ENCODE data around the gene FASN.

FASN gene

GRCh38 chr17:82063424-82064415, 34.3 kb downstream of the FASN start:
- Histone ChIP-seq H3K9me3 (ENCODE audit: control insufficient read depth in 1 of 2, low read length in 2 of 2) (no peaks in the 10 kb centered on the region), H3K4me1 (ENCODE audit: control insufficient read depth in 1 of 2, insufficient read depth in 2 of 2, low read length in 2 of 2) (peaks cover 3 to 29% of the 10 kb centered on the region in 2 donors), H3K36me3 (ENCODE audit: control insufficient read depth in 1 of 2, insufficient read depth in 2 of 2, low read length in 2 of 2) (peaks cover 20 to 55% of the 10 kb centered on the region in 2 donors), H3K27me3 (ENCODE audit: low read depth, low read length) (no peaks in the 10 kb centered on the region), H3K27ac (ENCODE audit: low read length) (no peak overlapping the region), H3K4me3 (ENCODE audit: low read depth in 1 of 2, low read length in 2 of 2) (peak overlapping the region; percentile 69 to 95)

DNA sequence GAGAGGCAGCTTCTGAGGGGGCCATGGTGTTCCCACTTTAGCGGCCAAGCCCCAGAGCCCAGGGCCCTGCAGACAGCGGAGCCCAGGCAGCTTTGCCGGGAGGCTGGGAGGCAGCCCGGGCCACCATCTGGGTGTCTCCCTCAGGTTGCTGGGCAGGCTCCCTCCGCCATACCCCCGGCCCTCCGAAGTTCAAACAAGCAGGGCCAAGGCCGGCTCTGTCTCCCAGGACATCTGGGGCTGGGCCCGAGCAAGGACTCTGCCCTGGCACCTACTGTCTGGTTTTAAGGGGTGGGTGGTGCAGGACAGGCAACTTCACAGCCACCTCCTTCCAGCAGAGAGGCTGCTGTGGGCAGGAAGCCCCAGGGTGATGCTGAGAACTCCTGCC, 35.1 kb downstream of the FASN start:
- Histone ChIP-seq H3K27me3 (ENCODE audit: low read depth, low read length) (no peaks in the 10 kb centered on the region), H3K36me3 (ENCODE audit: control insufficient read depth in 1 of 2, insufficient read depth in 2 of 2, low read length in 2 of 2) (peaks cover 20 to 59% of the 10 kb centered on the region in 2 donors), H3K27ac (ENCODE audit: low read length) (no peak overlapping the region), H3K9me3 (ENCODE audit: control insufficient read depth in 1 of 2, low read length in 2 of 2) (no peaks in the 10 kb centered on the region), H3K4me3 (ENCODE audit: low read depth in 1 of 2, low read length in 2 of 2) (no peak overlapping the region), H3K4me1 (ENCODE audit: control insufficient read depth in 1 of 2, insufficient read depth in 2 of 2, low read length in 2 of 2) (peaks cover 3 to 29% of the 10 kb centered on the region in 2 donors)

DNA sequence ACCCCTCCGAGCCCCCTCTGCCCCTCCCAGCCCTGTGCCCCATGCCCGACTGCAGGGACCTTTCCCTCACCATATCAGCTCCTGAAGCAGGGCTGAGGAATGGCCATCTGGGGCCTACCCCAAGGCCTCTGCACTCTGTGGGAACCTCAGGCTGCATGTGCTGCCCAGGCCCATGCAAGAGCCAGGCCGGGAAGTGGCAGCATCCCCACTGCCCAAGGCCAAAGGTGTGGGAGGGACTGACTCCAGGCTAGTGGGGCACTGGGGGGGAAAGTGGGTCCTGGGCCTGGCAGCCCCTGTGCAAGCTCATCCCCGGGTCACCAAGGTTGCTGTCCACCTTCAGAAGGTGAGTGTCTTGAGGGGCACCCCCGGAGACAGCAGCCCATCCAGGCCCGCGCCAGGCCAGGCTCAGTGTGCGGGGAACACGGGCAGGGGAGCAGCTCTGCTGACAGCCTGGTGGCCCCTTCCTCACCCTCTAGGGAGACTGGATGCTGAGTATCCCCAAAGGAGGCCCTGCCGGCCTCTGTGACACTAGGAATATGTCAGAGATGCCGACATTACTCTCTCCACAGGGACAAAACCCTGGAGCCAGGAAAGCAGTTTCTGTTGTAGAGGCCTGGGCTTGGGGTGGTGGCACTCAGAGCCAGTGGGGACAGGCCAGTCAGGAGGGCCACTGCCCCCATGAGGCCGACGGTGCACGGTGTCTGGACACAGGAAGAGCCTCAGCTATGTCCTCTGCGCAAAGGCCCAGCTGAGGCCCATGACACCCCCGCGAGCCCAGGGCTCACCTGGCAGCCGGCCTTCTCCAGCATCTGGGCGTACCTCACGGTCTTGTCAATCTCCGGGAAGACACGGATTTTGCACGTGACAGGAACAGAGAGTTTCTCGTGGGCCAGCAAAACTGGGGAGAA, 35.7 kb downstream of the FASN start:
- H3K36me3 ChIP-seq (ENCODE audit: control insufficient read depth in 1 of 2, insufficient read depth in 2 of 2, low read length in 2 of 2) = peaks cover 20 to 65% of the 10 kb centered on the region in 2 donors

GRCh38 chr17:82061047-82061925, 36.8 kb downstream of the FASN start:
- H3K4me3 ChIP-seq (ENCODE audit: low read depth in 1 of 2, low read length in 2 of 2) = no peak overlapping the region
- H3K27me3 ChIP-seq (ENCODE audit: low read depth, low read length) = no peaks in the 10 kb centered on the region
- H3K36me3 ChIP-seq (ENCODE audit: control insufficient read depth in 1 of 2, insufficient read depth in 2 of 2, low read length in 2 of 2) = peaks cover 20 to 75% of the 10 kb centered on the region in 2 donors
- no peaks in the 10 kb centered on the region for H3K9me3 ChIP-seq (ENCODE audit: control insufficient read depth in 1 of 2, low read length in 2 of 2)
- no peak overlapping the region for H3K27ac ChIP-seq (ENCODE audit: low read length)
- peaks cover 3 to 27% of the 10 kb centered on the region in 2 donors for H3K4me1 ChIP-seq (ENCODE audit: control insufficient read depth in 1 of 2, insufficient read depth in 2 of 2, low read length in 2 of 2)

More for the DNA sequence above, 35.7 kb downstream of the FASN start:
- H3K27ac ChIP-seq (ENCODE audit: low read length) = no peak overlapping the region
- peaks cover 3 to 29% of the 10 kb centered on the region in 2 donors for H3K4me1 ChIP-seq (ENCODE audit: control insufficient read depth in 1 of 2, insufficient read depth in 2 of 2, low read length in 2 of 2)
- no peak overlapping the region for H3K4me3 ChIP-seq (ENCODE audit: low read depth in 1 of 2, low read length in 2 of 2)
- H3K27me3 ChIP-seq (ENCODE audit: low read depth, low read length) = no peaks in the 10 kb centered on the region
- H3K9me3 ChIP-seq (ENCODE audit: control insufficient read depth in 1 of 2, low read length in 2 of 2) = no peaks in the 10 kb centered on the region

DNA sequence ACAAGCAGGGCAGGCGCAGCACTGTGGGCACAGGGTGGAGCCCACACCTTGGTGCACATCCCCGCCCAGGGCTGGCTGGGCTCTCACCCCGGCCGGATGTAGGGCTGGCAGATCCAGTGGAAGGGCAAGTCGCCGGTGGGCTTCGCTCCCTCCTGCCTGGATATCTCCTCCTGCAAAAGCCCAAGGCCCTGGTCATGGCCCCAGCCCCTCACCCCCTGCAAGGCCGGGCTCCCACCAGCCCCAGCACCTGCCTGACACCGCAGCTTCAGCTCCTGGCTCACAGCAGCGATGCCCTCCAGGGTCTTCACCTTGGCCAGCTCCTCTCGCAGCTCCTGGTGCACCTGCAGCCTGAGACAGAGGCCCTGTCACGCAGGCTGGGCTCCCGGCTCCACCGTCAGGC, 37.4 kb downstream of the FASN start:
- H3K36me3 ChIP-seq (ENCODE audit: control insufficient read depth in 1 of 2, insufficient read depth in 2 of 2, low read length in 2 of 2) = peaks cover 20 to 82% of the 10 kb centered on the region in 2 donors

GRCh38 chr17:82060001-82060380, 38.0 kb downstream of the FASN start:
- Histone ChIP-seq H3K36me3 (ENCODE audit: control insufficient read depth in 1 of 2, insufficient read depth in 2 of 2, low read length in 2 of 2) (peaks cover 20 to 88% of the 10 kb centered on the region in 2 donors), H3K27me3 (ENCODE audit: low read depth, low read length) (no peaks in the 10 kb centered on the region), H3K4me1 (ENCODE audit: control insufficient read depth in 1 of 2, insufficient read depth in 2 of 2, low read length in 2 of 2) (peaks cover 3 to 20% of the 10 kb centered on the region in 2 donors), H3K27ac (ENCODE audit: low read length) (no peak overlapping the region), H3K4me3 (ENCODE audit: low read depth in 1 of 2, low read length in 2 of 2) (no peak overlapping the region), H3K9me3 (ENCODE audit: control insufficient read depth in 1 of 2, low read length in 2 of 2) (no peaks in the 10 kb centered on the region)

More for the DNA sequence above, 37.4 kb downstream of the FASN start:
- Histone ChIP-seq H3K4me1 (ENCODE audit: control insufficient read depth in 1 of 2, insufficient read depth in 2 of 2, low read length in 2 of 2) (peaks cover 3 to 24% of the 10 kb centered on the region in 2 donors), H3K27ac (ENCODE audit: low read length) (no peak overlapping the region), H3K9me3 (ENCODE audit: control insufficient read depth in 1 of 2, low read length in 2 of 2) (no peaks in the 10 kb centered on the region), H3K4me3 (ENCODE audit: low read depth in 1 of 2, low read length in 2 of 2) (no peak overlapping the region), H3K27me3 (ENCODE audit: low read depth, low read length) (no peaks in the 10 kb centered on the region)

DNA sequence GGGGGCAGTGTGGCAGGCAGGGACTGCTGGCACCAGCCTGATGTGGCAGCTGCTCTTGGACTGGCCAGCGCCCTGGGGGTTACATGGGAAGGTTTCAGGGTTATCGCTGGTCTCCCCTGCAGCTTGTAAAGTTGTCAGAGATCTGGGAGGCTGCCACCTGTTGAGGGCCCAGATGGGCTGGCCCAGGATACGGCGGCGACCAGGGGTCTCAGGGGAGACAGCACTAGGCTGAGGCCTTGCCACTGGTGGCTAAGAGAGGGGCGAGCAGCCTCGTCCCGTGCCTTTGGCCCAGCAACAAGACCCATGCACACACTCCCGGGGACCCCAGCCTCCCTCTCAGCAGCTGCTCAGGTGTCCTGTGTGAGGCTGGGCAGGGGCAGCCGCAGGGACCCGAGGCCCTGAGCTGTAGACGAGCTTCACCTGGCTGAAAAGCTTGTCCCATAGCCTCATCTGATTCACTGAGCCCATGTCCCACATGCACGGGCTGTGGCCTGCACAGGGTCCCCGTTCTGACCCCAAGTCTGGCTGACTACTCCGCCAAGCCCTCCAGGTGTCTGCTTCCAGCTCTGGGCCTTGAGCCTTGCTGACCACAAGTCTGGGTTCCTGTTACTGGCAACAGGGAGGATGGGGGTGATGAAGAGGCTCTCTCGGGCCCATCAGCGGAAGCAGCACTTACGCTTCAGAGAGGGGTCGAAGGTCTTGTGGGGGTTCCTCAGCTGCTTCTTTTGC, 38.6 kb downstream of the FASN start:
- peaks cover 1 to 15% of the 10 kb centered on the region in 2 donors for H3K4me1 ChIP-seq (ENCODE audit: control insufficient read depth in 1 of 2, insufficient read depth in 2 of 2, low read length in 2 of 2)

DNA sequence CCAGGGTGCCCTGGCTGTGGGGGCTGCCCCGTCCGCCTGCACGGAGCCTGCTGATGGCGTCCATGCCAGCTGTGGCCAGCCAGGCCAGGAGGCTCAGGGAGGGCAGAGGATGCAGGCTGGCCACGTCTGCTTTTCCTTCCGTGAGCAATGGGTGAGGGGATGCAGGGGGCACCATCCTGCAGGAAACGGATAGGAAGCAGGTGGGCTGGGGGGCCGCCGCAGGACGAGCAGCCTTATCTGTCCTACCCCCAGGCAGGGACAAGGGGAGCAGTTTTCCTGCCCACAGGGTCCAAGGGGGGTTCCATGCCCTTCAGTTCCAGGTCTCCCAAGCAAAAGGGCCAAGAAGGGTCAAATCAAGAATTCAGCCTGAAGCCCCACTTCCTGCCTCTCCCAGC, 39.2 kb downstream of the FASN start:
- H3K27ac ChIP-seq (ENCODE audit: low read length) = no peak overlapping the region
- no peaks in the 10 kb centered on the region for H3K27me3 ChIP-seq (ENCODE audit: low read depth, low read length)
- no peak overlapping the region for H3K4me3 ChIP-seq (ENCODE audit: low read depth in 1 of 2, low read length in 2 of 2)
- peaks cover 0 to 9% of the 10 kb centered on the region in 2 donors for H3K4me1 ChIP-seq (ENCODE audit: control insufficient read depth in 1 of 2, insufficient read depth in 2 of 2, low read length in 2 of 2)
- peaks cover 20 to 92% of the 10 kb centered on the region in 2 donors for H3K36me3 ChIP-seq (ENCODE audit: control insufficient read depth in 1 of 2, insufficient read depth in 2 of 2, low read length in 2 of 2)
- no peaks in the 10 kb centered on the region for H3K9me3 ChIP-seq (ENCODE audit: control insufficient read depth in 1 of 2, low read length in 2 of 2)

More for the DNA sequence above, 38.6 kb downstream of the FASN start:
- no peak overlapping the region for H3K27ac ChIP-seq (ENCODE audit: low read length)
- H3K36me3 ChIP-seq (ENCODE audit: control insufficient read depth in 1 of 2, insufficient read depth in 2 of 2, low read length in 2 of 2) = peaks cover 20 to 92% of the 10 kb centered on the region in 2 donors
- H3K9me3 ChIP-seq (ENCODE audit: control insufficient read depth in 1 of 2, low read length in 2 of 2) = no peaks in the 10 kb centered on the region
- no peak overlapping the region for H3K4me3 ChIP-seq (ENCODE audit: low read depth in 1 of 2, low read length in 2 of 2)
- no peaks in the 10 kb centered on the region for H3K27me3 ChIP-seq (ENCODE audit: low read depth, low read length)

- Histone ChIP-seq H3K27me3 (ENCODE audit: low read depth, low read length) (no peaks in the 10 kb centered on the region), H3K9me3 (ENCODE audit: control insufficient read depth in 1 of 2, low read length in 2 of 2) (no peaks in the 10 kb centered on the region), H3K27ac (ENCODE audit: low read length) (no peak overlapping the region), H3K4me1 (ENCODE audit: control insufficient read depth in 1 of 2, insufficient read depth in 2 of 2, low read length in 2 of 2) (peaks cover 0 to 8% of the 10 kb centered on the region in 2 donors), H3K36me3 (ENCODE audit: control insufficient read depth in 1 of 2, insufficient read depth in 2 of 2, low read length in 2 of 2) (peaks cover 20 to 93% of the 10 kb centered on the region in 2 donors), H3K4me3 (ENCODE audit: low read depth in 1 of 2, low read length in 2 of 2) (no peak overlapping the region)
These were observed 39.7 kb downstream of the FASN start for GRCh38 chr17:82058230-82058854.

All from muscle layer of duodenum (tissue), 2 donors.